Lower leg skin (tissue), 3 donors: ENCODE data around the gene CDKN2B-AS1.

Experiments used
- POLR2A ChIP-seq, 2 donors: fragments of 450-650 bp; IDR thresholded peaks; one replicate each; pipeline ENCODE4 v1.6.1; 2016 to 2017; ENCODE audit warnings: antibody characterized with exemption in 2 of 2, mild to moderate bottlenecking in 1 of 2, moderate library complexity in 1 of 2
- TF ChIP-seq, protein P1 (sequence below), 3 donors: fragments of 450-650 bp; IDR thresholded peaks; one replicate each; pipeline ENCODE4 v1.5.1; 2016; ENCODE audit warnings: antibody characterized with exemption in 3 of 3, mild to moderate bottlenecking in 3 of 3, moderate library complexity in 2 of 3

- TF ChIP-seq, protein P1, sequence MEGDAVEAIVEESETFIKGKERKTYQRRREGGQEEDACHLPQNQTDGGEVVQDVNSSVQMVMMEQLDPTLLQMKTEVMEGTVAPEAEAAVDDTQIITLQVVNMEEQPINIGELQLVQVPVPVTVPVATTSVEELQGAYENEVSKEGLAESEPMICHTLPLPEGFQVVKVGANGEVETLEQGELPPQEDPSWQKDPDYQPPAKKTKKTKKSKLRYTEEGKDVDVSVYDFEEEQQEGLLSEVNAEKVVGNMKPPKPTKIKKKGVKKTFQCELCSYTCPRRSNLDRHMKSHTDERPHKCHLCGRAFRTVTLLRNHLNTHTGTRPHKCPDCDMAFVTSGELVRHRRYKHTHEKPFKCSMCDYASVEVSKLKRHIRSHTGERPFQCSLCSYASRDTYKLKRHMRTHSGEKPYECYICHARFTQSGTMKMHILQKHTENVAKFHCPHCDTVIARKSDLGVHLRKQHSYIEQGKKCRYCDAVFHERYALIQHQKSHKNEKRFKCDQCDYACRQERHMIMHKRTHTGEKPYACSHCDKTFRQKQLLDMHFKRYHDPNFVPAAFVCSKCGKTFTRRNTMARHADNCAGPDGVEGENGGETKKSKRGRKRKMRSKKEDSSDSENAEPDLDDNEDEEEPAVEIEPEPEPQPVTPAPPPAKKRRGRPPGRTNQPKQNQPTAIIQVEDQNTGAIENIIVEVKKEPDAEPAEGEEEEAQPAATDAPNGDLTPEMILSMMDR (IDR thresholded peaks at IDR 0.05): no peak
- no peak for TF ChIP-seq POLR2A (IDR thresholded peaks at IDR 0.05)
These were observed 47.2 kb downstream of the CDKN2B-AS1 start for GRCh38 chr9:22041775-22042174.
